Peyer's patch (tissue), 4 donors: ENCODE measurements around the gene KCNA10.
A peak's percentile ranks its signal among the peaks of the same experiment; 100 is the strongest.

Experiments
- CTCF ChIP-seq, 6 experiments: fragments of 450-650 bp in 4 of 6; fragments of 200-600 bp in 2 of 6; sonication (generic) in 1 of 6; IDR thresholded peaks; one replicate each; pipeline ENCODE4 v1.5.1; 2017 to 2019; ENCODE audit warnings: antibody characterized with exemption in 6 of 6, mild to moderate bottlenecking in 3 of 6, moderate library complexity in 1 of 6
- POLR2A ChIP-seq, 2 donors: fragments of 450-650 bp; IDR thresholded peaks; one replicate each; pipeline ENCODE4 v1.5.1; 2017; ENCODE audit warnings: antibody characterized with exemption in 2 of 2, mild to moderate bottlenecking in 2 of 2, moderate library complexity in 2 of 2

- TF ChIP-seq CTCF (IDR thresholded peaks at IDR 0.05) = peak; percentile 51 to 75 (median 58)
- no peak for TF ChIP-seq POLR2A (IDR thresholded peaks at IDR 0.05)
Observed at GRCh38 chr1:110554871-110555801, 36.2 kb upstream of the KCNA10 start.
